ENCODE measurements around the gene PIP4K2A. TPM values are rescaled to one million over a fixed set of nuclear protein-coding genes. Genes with fewer than 3 reads are reported as not detected.

Gene PIP4K2A
- total RNA-seq, 2 donors from 2014 or later: 3.6 to 7.8 TPM

GRCh38 chr10:22672319-22673090 is 41.9 kb downstream of the PIP4K2A start:
- TF ChIP-seq POLR2A (IDR thresholded peaks at IDR 0.05): no peak
- no peak for TF ChIP-seq CTCF (IDR thresholded peaks at IDR 0.05)
- H3K4me3 ChIP-seq: no peak overlapping the region
- no peak overlapping the region for H3K27ac ChIP-seq
- H3K27me3 ChIP-seq: no peaks in the 10 kb centered on the region
- WGBS, 2 donors: 73 to 75% methylated on average over 7 of the region's 7 CpGs
- H3K9me3 ChIP-seq: no peaks in the 10 kb centered on the region
- DNase-seq (no peak), ATAC-seq (no peak)
- H3K4me1 ChIP-seq: no peaks in the 10 kb centered on the region
- no peaks in the 10 kb centered on the region for H3K36me3 ChIP-seq (replicated peaks in 1 of 2; ENCODE audit: insufficient read depth in 1 of 2, low read depth in 2 of 2)
- intact Hi-C loops (cut with DNase I): no loop called here

- Histone ChIP-seq H3K9me3 (no peaks in the 10 kb centered on the region), H3K4me3 (no peak overlapping the region), H3K4me1 (peaks cover 10% of the 10 kb centered on the region), H3K36me3 (replicated peaks in 1 of 2; ENCODE audit: insufficient read depth in 1 of 2, low read depth in 2 of 2) (no peaks in the 10 kb centered on the region), H3K27me3 (no peaks in the 10 kb centered on the region), H3K27ac (no peak overlapping the region)
- WGBS, 2 donors: 88 to 92% methylated on average over 5 of the region's 5 CpGs
- intact Hi-C loops (cut with DNase I): no loop called here
- DNase-seq: no peak
- no peak for ATAC-seq
- no peak for TF ChIP-seq POLR2A (IDR thresholded peaks at IDR 0.05)
- TF ChIP-seq CTCF (IDR thresholded peaks at IDR 0.05): no peak
Observed at GRCh38 chr10:22670788-22671187, 43.6 kb downstream of the PIP4K2A start.

DNA sequence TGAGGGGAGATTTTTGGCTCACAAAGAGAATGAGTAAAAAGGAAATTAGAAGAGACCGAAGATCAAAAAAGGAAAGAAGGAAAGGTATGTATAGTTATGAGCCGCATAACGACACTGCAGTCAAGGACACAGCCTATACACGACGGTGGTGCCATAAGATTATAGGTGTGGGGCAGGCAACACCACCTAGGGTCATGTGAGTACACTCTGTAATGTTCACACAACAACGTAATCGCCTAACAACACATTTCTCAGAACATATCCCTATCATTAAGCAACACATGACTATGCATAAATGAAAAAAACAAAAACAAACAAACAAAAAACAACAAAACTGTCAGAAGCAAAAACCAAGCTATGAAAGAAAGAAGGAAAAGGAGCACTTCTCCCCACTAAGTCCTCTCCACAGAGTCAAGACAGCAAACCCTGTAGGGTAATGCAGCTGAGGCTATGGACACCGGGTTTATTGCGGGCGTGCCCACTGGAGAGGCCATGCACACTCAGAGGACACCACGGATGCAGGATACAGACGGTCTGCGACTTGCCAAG is 45.1 kb downstream of the PIP4K2A start:
- intact Hi-C loops (cut with DNase I): no loop called here
- no peaks in the 10 kb centered on the region for H3K9me3 ChIP-seq
- ATAC-seq: no peak
- H3K4me3 ChIP-seq: no peak overlapping the region
- H3K27me3 ChIP-seq: no peaks in the 10 kb centered on the region
- no peak overlapping the region for H3K27ac ChIP-seq
- 82 to 87% methylated on average over 13 of the region's 13 CpGs for WGBS, 2 donors
- TF ChIP-seq CTCF (IDR thresholded peaks at IDR 0.05) (no peak), POLR2A (IDR thresholded peaks at IDR 0.05) (no peak)
- DNase-seq: no peak
- H3K36me3 ChIP-seq (replicated peaks in 1 of 2; ENCODE audit: insufficient read depth in 1 of 2, low read depth in 2 of 2): no peaks in the 10 kb centered on the region
- H3K4me1 ChIP-seq: peaks cover 10% of the 10 kb centered on the region

- Histone ChIP-seq H3K9me3 (no peaks in the 10 kb centered on the region), H3K27ac (no peak overlapping the region), H3K4me3 (no peak overlapping the region), H3K27me3 (no peaks in the 10 kb centered on the region), H3K36me3 (replicated peaks in 1 of 2; ENCODE audit: insufficient read depth in 1 of 2, low read depth in 2 of 2) (no peaks in the 10 kb centered on the region), H3K4me1 (peaks cover 10% of the 10 kb centered on the region)
- TF ChIP-seq POLR2A (IDR thresholded peaks at IDR 0.05) (no peak), CTCF (IDR thresholded peaks at IDR 0.05) (no peak)
- ATAC-seq: no peak
- intact Hi-C loops (cut with DNase I): no loop called here
- no peak for DNase-seq
- WGBS, 2 donors: 67 to 78% methylated on average over 2 of the region's 2 CpGs
Observed at GRCh38 chr10:22667093-22667480, 47.3 kb downstream of the PIP4K2A start.

Data from body of pancreas (tissue), 4 donors.